CD4-positive, alpha-beta T cell treated with Interleukin-6 for 4 hours (primary cell): ENCODE data around the gene ERBB4.

Source experiments
- DNase-seq: peaks from one replicate; pipeline ENCODE4 v3.0.0-alpha.2; 2020; ENCODE audit warnings: mixed read lengths

Gene ERBB4

GRCh38 chr2:211367711-211368110 lies 1170.9 kb downstream of the ERBB4 start:
- DNase-seq, result no peak

- no peak for DNase-seq
Measured at GRCh38 chr2:211367293-211367692, 1171.3 kb downstream of the ERBB4 start.

- no peak for DNase-seq
Measured at GRCh38 chr2:211364911-211365310, 1173.7 kb downstream of the ERBB4 start.

GRCh38 chr2:211361383-211361782 lies 1177.2 kb downstream of the ERBB4 start:
- no peak for DNase-seq

- DNase-seq, result no peak
Measured at GRCh38 chr2:211359347-211359746, 1179.3 kb downstream of the ERBB4 start.

GRCh38 chr2:211358504-211358903 lies 1180.1 kb downstream of the ERBB4 start:
- DNase-seq, result no peak

- no peak for DNase-seq
Measured at GRCh38 chr2:211354481-211354880, 1184.1 kb downstream of the ERBB4 start.

GRCh38 chr2:211351987-211352386 lies 1186.6 kb downstream of the ERBB4 start:
- DNase-seq, result no peak

GRCh38 chr2:211349031-211349430 lies 1189.6 kb downstream of the ERBB4 start:
- DNase-seq, result no peak

- DNase-seq, result no peak
Measured at GRCh38 chr2:211347328-211347727, 1191.3 kb downstream of the ERBB4 start.

- no peak for DNase-seq
Measured at GRCh38 chr2:211344289-211344688, 1194.3 kb downstream of the ERBB4 start.

- DNase-seq, result no peak
Measured at GRCh38 chr2:211333377-211333776, 1205.2 kb downstream of the ERBB4 start.

- DNase-seq, result no peak
Measured at GRCh38 chr2:211331736-211332135, 1206.9 kb downstream of the ERBB4 start.

GRCh38 chr2:211329882-211330281 lies 1208.7 kb downstream of the ERBB4 start:
- no peak for DNase-seq

- no peak for DNase-seq
Measured at GRCh38 chr2:211329421-211329820, 1209.2 kb downstream of the ERBB4 start.

- no peak for DNase-seq
Measured at GRCh38 chr2:211328126-211328525, 1210.5 kb downstream of the ERBB4 start.
